ENCODE measurements around the gene TRAPPC2L.
"Not testable (repeated sequence)": the region's sequence is repeated elsewhere in the genome, so short reads cannot be mapped to it uniquely, and the experiment has no call there.

The TRAPPC2L gene

DNA sequence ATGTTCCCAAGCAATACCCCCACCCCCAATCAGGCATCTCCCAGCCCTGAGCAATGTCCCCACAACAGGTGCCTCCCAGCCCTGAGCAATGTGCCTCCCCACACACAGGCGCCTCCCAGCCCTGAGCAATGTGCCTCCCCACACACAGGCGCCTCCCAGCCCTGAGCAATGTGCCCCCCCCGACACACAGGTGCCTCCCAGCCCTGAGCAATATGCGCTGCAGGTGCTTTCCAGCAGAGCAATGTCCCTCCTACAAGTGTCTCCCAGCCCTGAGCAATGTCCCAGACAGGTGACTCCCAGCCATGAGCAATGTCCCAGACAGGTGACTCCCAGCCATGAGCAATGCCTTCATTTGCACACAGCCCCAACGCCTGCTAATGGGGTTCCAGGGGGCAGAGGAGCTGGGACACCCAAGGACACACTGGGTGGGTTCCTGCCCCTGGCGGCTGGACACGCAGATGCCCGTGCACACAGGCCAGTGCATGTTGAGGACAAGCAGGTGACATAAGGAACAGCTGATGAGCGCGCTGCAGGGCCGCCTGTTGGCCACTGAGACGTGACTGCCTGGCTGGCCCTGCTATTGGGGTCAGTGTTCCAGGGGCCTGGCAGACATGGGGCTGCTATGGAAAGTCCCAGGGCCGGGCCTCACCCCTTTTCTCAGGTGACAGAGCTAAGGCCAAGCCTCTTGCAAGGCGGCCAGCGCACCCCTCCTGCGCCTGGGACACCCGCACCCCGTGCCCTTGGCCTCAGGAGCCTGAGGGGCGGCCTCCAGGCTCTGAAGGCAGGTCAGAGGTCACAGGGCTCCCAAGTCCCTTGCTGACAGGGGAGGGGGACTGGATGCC is 36.4 kb downstream of the TRAPPC2L start:
- no peak for DNase-seq (ENCODE audit: low read depth)

DNA sequence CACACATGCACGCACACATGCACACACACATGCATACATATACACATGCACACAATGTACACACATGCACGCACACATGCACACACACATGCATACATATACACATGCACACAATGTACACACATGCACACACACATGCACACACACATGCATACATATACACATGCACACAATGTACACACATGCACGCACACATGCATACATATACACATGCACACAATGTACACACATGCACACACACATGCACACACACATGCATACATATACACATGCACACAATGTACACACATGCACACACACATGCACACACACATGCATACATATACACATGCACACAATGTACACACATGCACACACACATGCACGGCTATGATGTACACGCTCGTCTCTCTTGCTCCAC is 37.3 kb downstream of the TRAPPC2L start:
- DNase-seq (ENCODE audit: low read depth): not testable (repeated sequence)

DNA sequence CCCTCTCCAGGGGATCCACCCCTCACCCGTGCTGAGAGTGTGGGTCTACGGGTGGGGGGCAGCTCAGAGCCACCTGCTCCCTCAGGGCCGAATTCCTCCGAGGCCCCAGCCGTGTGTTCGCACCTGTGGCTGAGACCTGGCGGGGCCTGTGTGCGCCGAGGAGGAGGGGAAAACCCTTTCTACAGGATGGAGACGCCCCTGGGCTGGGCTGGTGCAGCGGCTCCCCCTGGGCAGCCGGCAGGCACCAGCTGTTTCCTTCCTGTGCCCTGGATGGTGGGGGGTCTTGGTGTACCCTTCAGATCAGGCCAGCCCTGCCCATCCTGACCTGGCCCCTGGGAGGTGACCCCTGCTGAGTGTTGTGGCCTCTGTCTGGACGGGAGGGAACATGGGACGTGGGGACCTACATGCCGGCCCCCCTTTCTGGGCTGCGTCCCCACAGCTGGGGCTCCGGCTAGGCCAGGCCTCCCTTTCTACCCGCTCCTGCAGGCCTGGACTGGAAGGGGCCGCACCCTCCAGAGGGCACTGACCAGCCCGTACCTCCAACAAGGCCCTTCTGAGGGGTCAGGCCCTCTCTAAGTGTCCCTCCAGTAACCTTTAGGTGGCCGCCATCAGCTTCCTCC is 37.9 kb downstream of the TRAPPC2L start:
- no peak for DNase-seq (ENCODE audit: low read depth)

DNA sequence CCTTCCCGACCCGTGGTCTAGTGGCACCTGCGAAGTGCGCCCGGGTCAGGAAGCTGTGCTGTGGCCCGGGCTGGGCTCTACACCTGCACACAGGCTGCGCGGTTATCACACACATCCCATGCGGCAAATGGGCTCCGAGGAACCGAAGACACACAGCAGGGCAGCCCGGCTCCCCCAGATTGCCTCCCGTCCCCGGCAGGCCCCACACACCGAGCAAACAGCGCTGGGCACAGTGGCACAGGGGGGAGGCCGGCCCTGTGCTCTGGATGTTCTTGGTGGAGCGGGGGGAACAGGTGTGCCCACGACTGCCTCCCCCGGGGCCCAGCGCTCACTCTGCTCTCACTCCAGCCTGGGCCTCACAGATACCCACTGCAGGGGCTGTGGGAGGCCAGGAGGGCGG is 38.4 kb downstream of the TRAPPC2L start:
- DNase-seq (ENCODE audit: low read depth): no peak

DNA sequence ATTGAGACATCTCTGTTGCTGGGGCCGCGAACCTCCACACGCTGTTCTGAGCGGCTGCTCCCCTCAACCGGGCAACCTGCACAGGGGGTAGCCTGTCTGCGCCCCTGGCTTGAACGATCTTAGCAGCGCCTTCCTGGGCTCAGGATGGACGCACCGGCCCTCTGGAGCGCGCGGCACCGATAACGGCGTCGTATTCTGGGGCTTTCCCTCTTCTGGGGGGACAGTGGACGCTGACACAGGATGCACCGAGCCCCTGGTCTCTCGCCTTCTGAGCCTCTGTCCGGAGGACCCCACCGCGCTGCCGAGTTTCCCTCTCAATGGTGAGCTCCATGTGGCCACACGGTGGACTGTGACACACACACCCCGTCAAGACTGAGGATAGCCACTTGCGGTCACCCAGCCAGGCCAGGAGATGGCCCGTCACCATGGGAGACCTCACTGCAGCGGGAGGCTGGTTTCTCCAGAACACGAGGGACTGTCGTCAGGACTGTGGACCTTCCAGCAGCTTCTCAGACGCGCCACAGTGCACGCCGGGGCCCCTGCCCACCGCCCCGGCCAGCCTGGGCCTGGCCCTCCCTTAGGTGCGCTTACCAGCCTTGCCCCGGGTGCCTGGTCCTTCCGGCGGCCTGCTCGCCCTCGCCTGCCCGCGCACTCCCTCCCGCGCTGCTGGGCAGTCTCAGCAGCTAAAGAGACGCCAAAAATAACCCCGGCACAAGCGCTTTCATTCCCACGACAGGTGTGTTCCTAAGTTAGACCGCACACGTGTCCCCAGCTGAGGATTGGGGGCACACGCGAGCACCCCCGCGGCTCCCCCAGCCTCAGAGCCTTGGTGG is 39.5 kb downstream of the TRAPPC2L start:
- DNase-seq (ENCODE audit: low read depth): no peak

DNA sequence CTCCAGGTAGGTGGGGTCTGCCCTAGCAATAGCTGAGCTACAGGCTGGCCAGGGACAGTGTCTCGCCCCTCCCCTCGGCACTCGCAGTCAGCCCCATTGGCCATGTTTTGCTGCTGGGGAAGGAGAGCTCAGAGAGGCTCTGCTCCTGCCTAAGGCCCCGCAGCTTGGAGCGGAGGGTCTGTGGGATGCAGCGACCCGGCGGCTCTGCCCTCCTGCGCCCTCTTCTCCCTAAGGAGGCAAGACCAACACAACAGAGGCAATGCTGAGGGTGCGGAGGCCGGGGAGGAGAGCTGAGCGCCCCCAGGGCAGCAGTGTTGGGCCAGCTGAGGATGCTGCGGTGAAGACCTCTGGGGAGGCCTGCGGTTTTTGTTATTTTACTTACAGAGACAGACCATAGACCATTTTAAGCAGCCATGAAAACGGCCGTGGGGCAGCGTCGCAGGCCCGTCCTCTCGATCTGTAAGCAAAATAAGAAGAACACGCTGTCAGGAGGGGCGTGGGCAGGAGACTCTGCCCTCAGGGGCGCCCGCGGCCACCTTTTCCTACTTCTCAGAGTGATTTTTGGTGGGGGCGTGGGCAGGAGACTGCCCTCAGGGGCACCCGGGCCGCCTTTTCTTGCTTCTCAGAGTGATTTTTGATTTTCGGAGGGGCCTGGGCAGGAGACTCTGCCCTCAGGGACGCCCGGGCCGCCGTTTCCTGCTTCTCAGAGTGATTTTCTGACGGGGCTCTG is 40.9 kb downstream of the TRAPPC2L start:
- DNase-seq (ENCODE audit: low read depth): no peak

DNA sequence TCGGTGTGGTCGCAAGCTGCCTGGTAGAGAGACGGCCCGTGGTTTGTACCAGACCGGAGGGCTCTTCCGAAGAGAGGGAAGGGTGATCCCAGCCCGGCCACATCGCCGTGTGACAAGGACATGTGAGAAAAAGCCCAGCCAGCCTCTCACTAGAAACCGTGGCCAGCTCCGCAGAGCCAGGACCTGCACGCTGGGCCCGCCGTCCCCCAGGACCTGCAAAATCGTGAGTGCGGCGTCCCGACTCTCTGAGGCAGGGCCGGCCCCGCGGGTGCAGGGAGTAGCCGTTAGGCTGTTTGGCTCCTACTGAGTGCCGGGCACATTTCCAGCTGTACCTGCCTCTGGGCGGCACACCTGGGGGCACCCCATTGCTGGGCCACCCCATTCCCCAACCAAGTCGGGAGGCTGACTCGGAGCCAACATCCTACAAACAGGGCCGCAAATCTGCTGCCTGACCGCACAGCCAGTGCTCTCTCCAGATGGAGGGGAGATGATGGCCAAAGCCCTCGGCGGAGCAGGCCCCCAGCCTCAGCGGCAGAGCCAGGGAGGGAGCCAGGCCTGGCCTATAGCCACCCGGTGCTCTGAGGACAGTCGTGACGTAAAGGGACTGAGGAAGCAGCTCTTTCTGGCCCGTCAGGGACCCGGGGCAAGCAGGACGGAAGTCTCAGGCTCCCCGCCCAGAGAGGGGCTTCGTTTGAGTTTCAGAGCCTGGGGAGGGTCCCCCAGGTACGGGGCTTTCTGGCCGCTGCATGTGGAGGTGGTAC is 43.2 kb downstream of the TRAPPC2L start:
- no peak for DNase-seq (ENCODE audit: low read depth)

DNA sequence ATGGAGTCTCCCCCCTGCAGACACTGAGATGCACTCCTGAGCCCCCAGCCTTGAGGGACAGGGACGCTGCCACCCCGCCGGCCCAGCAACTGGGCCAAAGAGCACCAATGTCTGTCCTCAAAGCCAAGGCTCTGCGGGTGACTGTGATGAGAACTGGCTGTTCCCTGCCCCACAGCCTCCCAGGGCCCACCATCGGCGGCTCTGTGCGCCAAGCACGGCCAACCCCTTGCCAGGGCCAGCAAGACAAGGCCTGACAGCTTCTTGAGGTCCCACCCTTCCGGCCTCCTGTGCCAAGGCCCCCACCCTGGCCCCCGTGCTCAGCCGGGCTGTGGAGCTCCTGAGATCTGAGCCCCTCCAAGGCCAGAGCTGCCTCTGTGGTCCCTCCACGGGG is 43.7 kb downstream of the TRAPPC2L start:
- DNase-seq (ENCODE audit: low read depth): no peak

DNA sequence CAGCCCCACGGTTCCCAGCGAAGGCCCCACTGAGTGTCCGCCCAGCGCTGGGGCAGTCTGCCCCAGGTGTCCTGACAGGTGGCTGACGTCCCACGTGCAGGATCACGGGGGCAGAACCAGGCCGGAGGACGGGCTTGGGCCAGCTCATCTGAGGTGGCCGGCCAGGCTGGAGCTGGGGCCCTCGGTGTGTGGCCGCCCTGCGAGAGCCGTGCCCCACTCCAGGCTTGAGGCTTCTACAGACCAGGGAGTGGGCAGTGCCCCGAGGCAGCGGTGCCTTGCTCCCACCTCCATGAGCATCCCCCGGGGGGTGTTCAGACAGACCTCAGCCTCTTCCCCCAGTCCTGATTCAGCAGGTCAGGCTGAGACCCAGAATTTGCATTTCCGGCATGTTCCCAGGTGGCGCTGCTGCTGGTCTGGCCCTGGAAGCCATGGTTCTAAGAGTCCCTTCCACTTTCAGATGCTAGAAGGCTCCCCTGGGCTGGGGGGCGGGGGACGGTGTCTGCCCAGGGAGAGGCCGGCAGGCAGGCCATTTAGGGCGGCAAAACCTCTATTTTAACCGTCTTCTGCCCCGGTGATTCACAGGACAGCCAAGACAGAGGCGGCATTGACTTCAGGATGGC is 44.9 kb downstream of the TRAPPC2L start:
- DNase-seq (ENCODE audit: low read depth): no peak

DNA sequence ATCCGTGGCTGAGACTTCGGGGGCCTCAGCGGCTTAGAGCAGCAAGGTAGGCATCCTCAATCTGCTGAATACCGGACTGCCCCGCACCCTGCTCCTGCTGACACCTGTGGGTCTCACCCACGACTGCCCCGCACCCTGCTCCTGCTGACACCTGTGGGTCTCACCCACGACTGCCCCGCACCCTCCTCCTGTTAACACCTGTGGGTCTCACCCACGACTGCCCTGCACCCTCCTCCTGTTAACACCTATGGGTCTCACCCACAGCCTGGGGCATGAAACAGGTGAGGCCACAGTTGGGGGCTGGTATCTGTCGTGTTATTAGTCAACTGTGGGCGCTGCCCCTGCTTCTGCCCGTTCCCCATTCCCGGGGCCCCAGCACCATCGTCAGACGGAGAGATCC is 45.8 kb downstream of the TRAPPC2L start:
- DNase-seq (ENCODE audit: low read depth): no peak

DNA sequence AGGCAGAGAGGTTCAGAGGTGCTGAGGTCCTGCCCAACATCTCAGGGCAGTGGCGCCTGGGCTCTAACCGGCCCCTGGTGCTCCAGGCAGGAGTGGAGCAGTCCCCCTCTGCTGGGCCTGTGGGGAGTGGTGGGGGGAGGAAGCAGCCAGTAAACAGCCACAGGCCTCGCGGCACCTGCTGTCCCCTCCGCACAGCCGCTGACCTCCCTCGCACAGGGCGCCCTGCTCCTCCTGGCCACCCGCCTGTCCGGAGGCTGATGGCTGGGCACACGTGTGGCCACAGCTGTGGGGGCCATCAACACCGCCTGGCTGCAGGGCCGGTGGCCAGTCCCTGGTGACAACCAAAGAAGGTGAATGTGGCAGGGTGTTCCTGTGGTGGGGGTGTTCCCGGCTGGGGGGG is 46.3 kb downstream of the TRAPPC2L start:
- no peak for DNase-seq (ENCODE audit: low read depth)

DNA sequence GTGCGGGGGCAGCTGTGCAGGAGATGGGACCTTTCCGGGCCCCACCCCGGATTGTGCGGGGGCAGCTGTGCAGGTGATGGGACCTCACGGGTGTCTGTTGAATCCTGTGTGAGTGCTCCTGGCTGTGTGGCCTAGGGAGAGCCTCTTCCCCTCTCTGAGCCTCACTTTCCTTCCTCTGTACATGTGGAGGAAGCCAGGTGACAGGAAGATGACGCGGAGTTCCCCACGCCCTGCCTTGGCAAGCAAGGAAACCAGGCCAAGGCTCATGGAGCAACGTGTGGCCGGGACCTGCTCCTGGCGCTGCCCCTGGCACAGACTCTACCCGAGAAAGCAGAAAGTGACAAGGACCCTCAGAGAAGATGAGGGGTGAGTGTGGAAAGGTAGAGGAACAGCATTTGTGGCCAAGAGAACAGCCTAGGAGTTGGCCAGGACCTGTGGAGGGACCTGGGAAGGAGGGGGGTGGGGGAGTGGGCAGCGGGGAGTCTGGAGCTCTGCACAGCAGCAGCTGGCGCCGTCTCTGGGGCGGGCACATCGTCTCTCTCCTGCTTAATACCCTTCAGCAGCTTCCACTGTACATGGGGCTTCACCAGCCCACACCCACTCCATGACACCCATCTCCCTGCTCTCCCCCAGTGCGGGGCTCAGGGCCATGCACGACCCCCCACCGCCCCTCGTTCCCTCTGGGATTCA is 47.9 kb downstream of the TRAPPC2L start:
- no peak for DNase-seq (ENCODE audit: low read depth)

DNA sequence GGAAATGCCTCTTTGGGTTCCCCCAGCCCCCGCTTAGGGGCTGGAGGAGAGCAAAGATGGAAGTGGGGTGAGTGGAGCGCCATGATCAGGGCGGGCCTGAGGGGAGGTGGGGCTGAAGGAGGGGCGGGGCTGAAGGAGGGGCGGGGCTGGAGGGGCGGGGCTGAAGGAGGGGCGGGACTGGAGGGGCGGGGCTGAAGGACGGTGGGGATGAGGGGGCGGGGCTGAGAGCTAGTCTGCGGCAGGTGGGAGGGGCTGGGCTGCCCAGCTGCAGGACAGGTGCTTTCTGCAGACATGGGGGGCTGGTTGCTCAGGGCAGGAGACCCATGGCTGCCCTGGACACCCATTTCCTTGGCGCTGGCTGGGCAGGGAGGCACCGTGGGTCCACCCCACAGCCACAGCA is 48.6 kb downstream of the TRAPPC2L start:
- DNase-seq (ENCODE audit: low read depth): no peak

DNA sequence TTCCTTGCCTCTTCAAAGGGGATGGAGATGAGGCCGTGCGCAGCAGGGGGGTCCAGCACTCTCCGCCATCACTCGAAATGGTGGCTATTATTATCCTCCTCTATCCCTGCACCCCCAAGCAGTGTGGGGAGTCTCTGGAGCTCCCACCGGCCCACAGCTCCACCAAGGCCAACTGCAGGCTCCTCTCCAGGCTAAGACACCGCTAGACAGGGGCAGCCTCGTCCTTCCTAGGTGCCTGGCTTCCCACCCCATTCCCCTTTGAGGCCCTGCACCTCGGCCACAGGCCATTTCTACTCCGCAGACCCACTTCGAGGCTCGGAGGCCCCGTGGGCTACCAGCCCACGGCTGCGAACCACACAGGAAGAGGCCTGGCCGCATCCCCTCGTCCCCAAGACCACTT is 49.1 kb downstream of the TRAPPC2L start:
- no peak for DNase-seq (ENCODE audit: low read depth)

DNA sequence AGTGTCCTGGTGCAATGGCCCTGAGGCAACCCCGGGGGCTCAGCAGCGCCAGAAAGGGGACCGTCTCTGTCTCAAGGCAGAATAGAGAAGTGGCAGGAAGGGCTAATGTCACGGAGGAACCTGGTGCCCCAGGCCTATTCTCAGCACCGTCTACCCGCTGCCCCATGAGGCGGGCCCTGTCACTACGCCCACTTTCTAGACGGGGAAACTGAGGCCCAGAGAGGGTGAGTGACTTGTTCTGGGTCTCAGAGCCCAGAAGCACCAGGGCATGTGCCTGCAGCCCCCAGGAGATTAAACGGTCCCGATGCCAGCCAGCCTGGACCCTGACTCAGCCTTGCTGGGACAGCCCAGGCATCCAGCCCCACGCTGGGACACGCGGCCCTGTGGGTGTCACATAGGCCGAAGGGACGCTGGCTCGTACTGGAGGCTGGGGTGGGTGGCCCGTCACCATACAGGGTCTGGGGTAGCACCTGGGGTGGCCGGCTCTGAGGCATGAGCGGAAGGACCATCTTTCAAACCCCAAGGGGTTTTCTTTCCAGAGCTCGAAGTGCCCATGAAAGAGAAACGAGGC is 49.7 kb downstream of the TRAPPC2L start:
- DNase-seq (ENCODE audit: low read depth): no peak

DNA sequence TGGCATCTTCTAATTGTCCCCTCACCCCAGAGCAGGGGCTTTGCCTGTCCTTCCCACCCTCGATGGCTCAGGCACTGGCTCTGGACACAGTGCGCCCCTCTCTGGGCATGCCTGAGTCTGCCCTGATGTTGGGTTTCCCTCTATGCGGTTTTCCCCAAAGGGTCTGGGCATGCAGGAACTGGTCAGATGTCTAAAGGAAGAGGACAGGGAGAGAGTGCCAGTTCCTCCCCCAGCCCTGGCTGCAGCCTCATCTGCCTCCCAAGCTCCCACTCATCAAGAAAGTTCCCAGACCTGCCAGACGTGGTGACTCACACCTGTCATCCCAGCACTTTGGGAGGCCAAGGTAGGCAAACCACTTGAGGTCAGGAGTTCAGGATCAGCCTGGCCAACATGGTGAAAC is 50.8 kb downstream of the TRAPPC2L start:
- DNase-seq (ENCODE audit: low read depth): no peak

DNA sequence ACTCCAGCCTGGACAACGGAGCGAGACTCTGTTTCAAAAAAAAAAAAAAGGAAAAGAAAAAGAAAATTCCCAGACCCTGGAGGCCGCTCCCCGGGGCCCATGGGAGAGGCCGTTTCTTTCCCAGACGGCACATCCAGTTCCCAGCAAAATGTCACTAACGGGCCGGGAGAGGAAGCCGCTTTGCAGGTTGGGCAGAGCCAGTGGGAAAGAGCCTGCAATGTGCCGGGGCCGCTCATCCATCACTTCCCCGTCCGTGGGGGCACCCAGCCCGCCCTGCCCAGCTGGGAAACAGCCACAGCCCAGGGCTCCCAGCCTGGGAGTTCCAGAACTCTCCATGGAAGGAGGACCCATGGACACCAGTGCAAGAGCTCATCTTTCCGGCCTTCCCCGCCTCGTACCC is 51.4 kb downstream of the TRAPPC2L start:
- no peak for DNase-seq (ENCODE audit: low read depth)

DNA sequence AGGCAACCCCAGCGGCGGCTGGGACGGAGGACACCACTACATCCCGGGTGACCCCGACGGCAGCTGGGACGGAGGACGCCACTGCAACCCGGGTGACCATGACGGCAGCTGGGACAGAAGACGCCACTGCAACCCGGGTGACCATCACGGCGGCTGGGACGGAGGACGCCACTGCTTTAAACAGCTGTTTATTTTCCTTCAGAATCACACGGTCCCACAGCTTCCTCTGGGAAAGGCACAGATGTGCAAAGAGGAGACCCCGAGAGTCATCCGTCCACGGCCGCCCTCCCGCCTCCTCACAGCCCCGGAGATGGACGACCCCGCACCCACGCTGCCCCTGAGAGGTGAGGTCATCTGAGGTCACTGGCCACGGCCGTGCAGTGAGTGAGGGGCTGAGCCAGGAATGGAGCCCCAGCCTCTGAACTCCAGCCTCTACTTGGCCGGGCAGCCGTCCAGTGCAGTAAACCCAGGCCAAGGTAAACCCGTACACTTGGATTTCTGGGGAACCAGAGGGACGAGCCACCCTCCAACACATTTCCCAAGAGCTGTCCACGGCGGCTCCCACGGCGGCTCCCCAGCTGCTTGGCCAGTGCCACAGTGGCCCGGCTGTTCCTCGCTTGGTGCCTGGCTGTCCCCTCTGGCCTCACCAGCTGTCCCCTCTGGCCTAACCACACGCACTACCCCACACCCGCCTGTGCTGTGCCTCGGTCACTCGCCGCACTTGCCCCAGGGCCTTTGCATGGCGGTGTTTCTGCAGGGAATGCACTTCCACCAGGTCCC is 52.7 kb downstream of the TRAPPC2L start:
- no peak for DNase-seq (ENCODE audit: low read depth)
